Thoracic aorta (tissue), 2 donors: Measurements from ENCODE around the gene RPTOR. TPM values are rescaled to one million over a fixed set of nuclear protein-coding genes. Genes with fewer than 3 reads are reported as not detected.

Source experiments
- ATAC-seq: fragments of 150-250 bp; one replicate; pipeline ENCODE4 v1.8.0; 2017; ENCODE audit warnings: low read depth; ENCODE audit not compliant: insufficient number of reproducible peaks, low FRiP score
- DNase-seq: peaks from one replicate; pipeline ENCODE4 v3.0.0-alpha.2; 2020; ENCODE audit warnings: low spot score
- H3K27ac ChIP-seq, 2 donors: fragments of 200-600 bp; sonication (generic); 1 replicate in 1 of 2; 2 replicates in 1 of 2; pipeline ENCODE4 v1.5.1; 2016; ENCODE audit warnings: mild to moderate bottlenecking in 2 of 2, moderate library complexity in 2 of 2
- H3K27me3 ChIP-seq: fragments of 200-600 bp; sonication (generic); replicated peaks from 2 replicates; pipeline ENCODE4 v1.6.0; 2016; ENCODE audit warnings: mild to moderate bottlenecking; ENCODE audit not compliant: insufficient read depth
- H3K36me3 ChIP-seq: fragments of 200-600 bp; sonication (generic); one replicate; pipeline ENCODE4 v1.5.1; 2016
- H3K4me1 ChIP-seq, 2 donors: fragments of 200-600 bp; sonication (generic); 1 replicate in 1 of 2; 2 replicates in 1 of 2; pipeline versions ENCODE4 v1.5.1 to v1.6.0; 2016; ENCODE audit warnings: low read depth in 2 of 2, mild to moderate bottlenecking in 1 of 2; ENCODE audit not compliant: control insufficient read depth in 1 of 2
- H3K4me3 ChIP-seq: fragments of 200-600 bp; sonication (generic); 2 replicates; pipeline ENCODE4 v1.5.1; 2016; ENCODE audit warnings: mild to moderate bottlenecking
- H3K9me3 ChIP-seq: fragments of 200-600 bp; sonication (generic); 2 replicates; pipeline ENCODE4 v1.5.1; 2016
- CTCF ChIP-seq: fragments of 200-600 bp; sonication (generic); IDR thresholded peaks from one replicate; pipeline ENCODE4 v1.5.1; 2019; ENCODE audit warnings: antibody characterized with exemption
- total RNA-seq, 2 donors: library from RNA; depleted of rRNA; stranded (reverse); fragments of >200 nt; gene quantifications; one replicate each; pipeline versions ENCODE4 v1.1.0 to v1.2.3, GENCODE V29; 2016

The RPTOR gene
- total RNA-seq, 2 donors from 2014 or later = 42.0 to 47.4 TPM

- Histone ChIP-seq H3K36me3 (no peaks in the 10 kb centered on the region), H3K4me1 (no peaks in the 10 kb centered on the region), H3K27me3 (no peaks in the 10 kb centered on the region), H3K4me3 (no peak overlapping the region), H3K9me3 (no peaks in the 10 kb centered on the region), H3K27ac (no peak overlapping the region)
- DNase-seq (no peak), ATAC-seq (no peak)
- TF ChIP-seq CTCF = no peak
These were observed 39.7 kb downstream of the RPTOR start for GRCh38 chr17:80584176-80584905.

GRCh38 chr17:80585890-80586845 is 41.5 kb downstream of the RPTOR start:
- no peak for TF ChIP-seq CTCF
- Histone ChIP-seq H3K4me1 (no peaks in the 10 kb centered on the region), H3K36me3 (no peaks in the 10 kb centered on the region), H3K27ac (no peak overlapping the region), H3K4me3 (no peak overlapping the region), H3K27me3 (no peaks in the 10 kb centered on the region), H3K9me3 (no peaks in the 10 kb centered on the region)
- no peak for DNase-seq
- no peak for ATAC-seq

GRCh38 chr17:80586846-80587228 is 42.2 kb downstream of the RPTOR start:
- Histone ChIP-seq H3K36me3 (no peaks in the 10 kb centered on the region), H3K4me1 (no peaks in the 10 kb centered on the region), H3K4me3 (no peak overlapping the region), H3K27ac (no peak overlapping the region), H3K9me3 (no peaks in the 10 kb centered on the region), H3K27me3 (no peaks in the 10 kb centered on the region)
- DNase-seq (no peak), ATAC-seq (no peak)
- TF ChIP-seq CTCF = no peak

GRCh38 chr17:80588702-80589383 is 44.2 kb downstream of the RPTOR start:
- DNase-seq (no peak), ATAC-seq (no peak)
- no peak overlapping the region for H3K4me3 ChIP-seq
- H3K27ac ChIP-seq = no peak overlapping the region
- H3K36me3 ChIP-seq = no peaks in the 10 kb centered on the region
- no peaks in the 10 kb centered on the region for H3K9me3 ChIP-seq
- no peak for TF ChIP-seq CTCF
- no peaks in the 10 kb centered on the region for H3K27me3 ChIP-seq
- H3K4me1 ChIP-seq = no peaks in the 10 kb centered on the region

GRCh38 chr17:80591788-80592187 is 47.1 kb downstream of the RPTOR start:
- Histone ChIP-seq H3K36me3 (no peaks in the 10 kb centered on the region), H3K4me1 (no peaks in the 10 kb centered on the region), H3K9me3 (no peaks in the 10 kb centered on the region), H3K27me3 (no peaks in the 10 kb centered on the region), H3K4me3 (no peak overlapping the region), H3K27ac (no peak overlapping the region)
- no peak for DNase-seq
- TF ChIP-seq CTCF = no peak
- ATAC-seq = no peak
